Measurements from ENCODE around the gene RIMS4. TPM values are rescaled to one million over a fixed set of nuclear protein-coding genes. Genes with fewer than 3 reads are reported as not detected.

Gene RIMS4
- total and polyA plus RNA-seq, 2 of the 8 experiments (the other 6 are each of a cell fraction or from before 2014, with no cell fraction given) = 13.3 to 44.2 TPM

DNA sequence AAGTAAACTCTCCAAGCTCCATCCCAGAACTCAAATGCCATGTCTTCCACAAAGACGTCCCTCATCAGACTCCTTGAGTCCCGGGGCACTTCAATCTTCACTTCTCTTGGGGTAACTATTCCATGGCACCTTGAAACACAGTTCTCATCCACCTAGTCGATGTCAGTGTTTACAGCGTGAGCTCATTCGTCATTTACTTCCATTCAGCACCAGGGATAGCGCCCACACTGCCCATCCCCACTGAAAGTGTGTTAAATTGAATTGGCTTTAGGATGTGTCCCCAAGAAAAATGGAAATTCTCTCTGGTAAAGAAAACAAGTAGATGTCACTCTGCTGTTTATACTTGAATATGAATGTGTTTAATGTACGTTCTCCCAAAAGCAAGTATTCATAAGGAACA, 33.4 kb downstream of the RIMS4 start:
- WGBS, 2 experiments (ENCODE audit: extremely low coverage in 1 of 2, insufficient coverage in 1 of 2, insufficient read length in 1 of 2, insufficient replicate concordance in 2 of 2, low coverage in 1 of 2, low lambda C conversion rate in 2 of 2, missing lambda C conversion rate in 1 of 2) = 54% methylated on average over 7 of the region's 7 CpGs; no CpG with 5 or more reads in 1 of the 2 experiments
- H3K79me2 ChIP-seq (ENCODE audit: control insufficient read depth in 1 of 2, insufficient read depth in 2 of 2, low read length in 2 of 2) = peaks cover 0 to 3% of the 10 kb centered on the region in 2 experiments; a peak in 1 of 4 replicates
- H3K4ac ChIP-seq (replicated peaks; ENCODE audit: insufficient read length, low read depth, low read length) = no peak overlapping the region
- no peak overlapping the region for H4K8ac ChIP-seq (ENCODE audit: extremely low read depth, insufficient read depth, low read length)
- no peak overlapping the region for H3K27ac ChIP-seq (ENCODE audit: low read depth, low read length)
- FAIRE-seq = peak; percentile 42
- H3K14ac ChIP-seq (ENCODE audit: insufficient read length) = no peak overlapping the region
- no peak overlapping the region for H4K91ac ChIP-seq (replicated peaks; ENCODE audit: insufficient read length, low read length)
- H3K18ac ChIP-seq (ENCODE audit: extremely low read depth, low read length) = no peak overlapping the region
- H2BK120ac ChIP-seq (replicated peaks; ENCODE audit: low read depth, low read length) = no peak overlapping the region
- H2AFZ ChIP-seq (ENCODE audit: low read length) = no peak overlapping the region
- H3K23ac ChIP-seq (ENCODE audit: insufficient read length) = no peak overlapping the region
- no peaks in the 10 kb centered on the region for H3K27me3 ChIP-seq (replicated peaks in 1 of 4; ENCODE audit: control insufficient read depth in 3 of 4, extremely low read depth in 1 of 4, insufficient read depth in 3 of 4, low read length in 3 of 4)
- peaks cover 0 to 2% (median 0%) of the 10 kb centered on the region in 4 experiments; a peak in 1 of 7 replicates for H3K4me1 ChIP-seq (replicated peaks in 1 of 4; ENCODE audit: control insufficient read depth in 3 of 4, insufficient read depth in 4 of 4, low read length in 3 of 4)
- H2AK5ac ChIP-seq (ENCODE audit: low read depth, low read length) = no peak overlapping the region
- H3K4me3 ChIP-seq (ENCODE audit: extremely low read depth in 1 of 4, insufficient read depth in 2 of 4, low read depth in 3 of 4, low read length in 4 of 4) = no peak overlapping the region
- H3K23me2 ChIP-seq (ENCODE audit: low read depth, low read length) = no peaks in the 10 kb centered on the region
- CTCF ChIA-PET (ENCODE audit: partially characterized antibody) = interaction anchor here (0.5 to 3.9 kb wide), 10 partner anchors 9 to 133 kb away, joined by 3 to 24 read pairs (median 4); no protein-coding TSS in a partner anchor
- H3K56ac ChIP-seq (replicated peaks; ENCODE audit: insufficient read length, low read depth, low read length) = no peak overlapping the region
- no peak overlapping the region for H2BK12ac ChIP-seq (ENCODE audit: low read depth, low read length)
- H3K9me3 ChIP-seq (ENCODE audit: insufficient read depth in 2 of 2, low read depth in 1 of 2, low read length in 1 of 2) = no peaks in the 10 kb centered on the region
- H3K4me2 ChIP-seq (ENCODE audit: insufficient read depth in 1 of 2, low read depth in 2 of 2, low read length in 2 of 2) = no peak overlapping the region
- no peak overlapping the region for H2BK15ac ChIP-seq (ENCODE audit: low read length)
- no peaks in the 10 kb centered on the region for H3K36me3 ChIP-seq (ENCODE audit: control insufficient read depth in 2 of 4, insufficient read depth in 4 of 4, low read length in 3 of 4)
- no peak overlapping the region for H4K5ac ChIP-seq (ENCODE audit: insufficient read length, low read depth, low read length)
- DNase-seq (ENCODE audit: low read depth in 1 of 2, low spot score in 2 of 2) = peak in 1 of 2 experiments; percentile 67
- no peak overlapping the region for H3K9ac ChIP-seq (replicated peaks in 1 of 4; ENCODE audit: extremely low read depth in 1 of 4, low read depth in 3 of 4, low read length in 3 of 4)
- peaks cover 2% of the 10 kb centered on the region for H3K79me1 ChIP-seq (ENCODE audit: low read depth, low read length)
- POLR2A ChIA-PET (ENCODE audit: partially characterized antibody) = interaction anchor here (1.0 kb wide), 1 partner anchor 26 kb away, joined by 3 read pairs; no protein-coding TSS in a partner anchor
- H4K20me1 ChIP-seq (replicated peaks in 1 of 2; ENCODE audit: control insufficient read depth in 1 of 2, insufficient read depth in 2 of 2, low read length in 2 of 2) = peaks cover 32 to 37% of the 10 kb centered on the region in 2 experiments
- H2BK5ac ChIP-seq (ENCODE audit: low read depth, low read length) = no peak overlapping the region
- H2BK20ac ChIP-seq (ENCODE audit: low read length) = no peak overlapping the region
- TF ChIP-seq CREB1 (IDR thresholded peaks at IDR 0.05) (0 out of 2 replicates have a peak, but pooled peaks have one; percentile 49), NRF1 (IDR thresholded peaks at IDR 0.05; ENCODE audit: low read depth, low read length) (no peak), POU5F1 (IDR thresholded peaks at IDR 0.05; ENCODE audit: low read depth, low read length) (no peak)

Data from H1 (cell line).